ENCODE measurements around the gene VWA2.

The VWA2 gene

GRCh38 chr10:114233482-114233881 is 5.6 kb upstream of the VWA2 start:
- no peaks in the 10 kb centered on the region for H3K36me3 ChIP-seq (replicated peaks in 1 of 2; ENCODE audit: control insufficient read depth in 2 of 2, insufficient read depth in 2 of 2, low read length in 2 of 2)
- no peak for DNase-seq (ENCODE audit: low spot score)
- no peaks in the 10 kb centered on the region for H3K79me1 ChIP-seq (ENCODE audit: low read depth, low read length)
- H4K8ac ChIP-seq (ENCODE audit: low read depth, low read length), result no peak overlapping the region
- no peak overlapping the region for H2AK5ac ChIP-seq (ENCODE audit: low read depth, low read length)
- H2BK5ac ChIP-seq (ENCODE audit: low read length), result no peak overlapping the region
- no peak overlapping the region for H3K4ac ChIP-seq (ENCODE audit: low read length)
- no CpG with 5 or more reads among the region's 6 CpGs for WGBS, 2 donors (ENCODE audit: extremely low coverage in 2 of 2, insufficient read length in 2 of 2, insufficient replicate concordance in 1 of 2)
- H3K27me3 ChIP-seq (ENCODE audit: control insufficient read depth in 3 of 3, insufficient read depth in 3 of 3, low read depth in 1 of 3, low read length in 3 of 3), result peaks cover 0 to 57% (median 2%) of the 10 kb centered on the region in 3 experiments
- no peak overlapping the region for H2BK15ac ChIP-seq (ENCODE audit: low read length)
- H2AFZ ChIP-seq (ENCODE audit: low read length), result no peak overlapping the region
- no peaks in the 10 kb centered on the region for H3K4me1 ChIP-seq (ENCODE audit: control insufficient read depth in 2 of 2, insufficient read depth in 1 of 2, low read depth in 1 of 2, low read length in 2 of 2)
- no peaks in the 10 kb centered on the region for H3K9me3 ChIP-seq (replicated peaks in 1 of 2; ENCODE audit: control insufficient read depth in 2 of 2, insufficient read depth in 1 of 2, low read depth in 1 of 2, low read length in 2 of 2)
- H3K23ac ChIP-seq (ENCODE audit: low read depth, low read length, poor library complexity), result no peak overlapping the region
- no peak overlapping the region for H3K4me3 ChIP-seq (ENCODE audit: low read length in 2 of 2)
- H3K18ac ChIP-seq (ENCODE audit: low read length), result no peak overlapping the region
- no peak overlapping the region for H2BK120ac ChIP-seq (ENCODE audit: low read depth, low read length)
- H3K9ac ChIP-seq (ENCODE audit: low read depth, low read length, poor library complexity), result no peak overlapping the region
- no peak overlapping the region for H3K14ac ChIP-seq (ENCODE audit: low read length)
- H3K4me2 ChIP-seq (ENCODE audit: insufficient read depth, low read length, poor library complexity, severe bottlenecking), result no peak overlapping the region
- H4K91ac ChIP-seq (ENCODE audit: low read depth, low read length, poor library complexity), result no peak overlapping the region
- H2BK12ac ChIP-seq (ENCODE audit: low read length), result no peak overlapping the region
- H3K27ac ChIP-seq (replicated peaks; ENCODE audit: low read length), result no peak overlapping the region

- no peak overlapping the region for H3K4ac ChIP-seq (ENCODE audit: low read length)
- H4K91ac ChIP-seq (ENCODE audit: low read depth, low read length, poor library complexity), result no peak overlapping the region
- no peak overlapping the region for H2BK12ac ChIP-seq (ENCODE audit: low read length)
- no peak overlapping the region for H3K4me3 ChIP-seq (ENCODE audit: low read length in 2 of 2)
- peaks cover 0 to 64% (median 6%) of the 10 kb centered on the region in 3 experiments for H3K27me3 ChIP-seq (ENCODE audit: control insufficient read depth in 3 of 3, insufficient read depth in 3 of 3, low read depth in 1 of 3, low read length in 3 of 3)
- H3K36me3 ChIP-seq (replicated peaks in 1 of 2; ENCODE audit: control insufficient read depth in 2 of 2, insufficient read depth in 2 of 2, low read length in 2 of 2), result no peaks in the 10 kb centered on the region
- H2BK5ac ChIP-seq (ENCODE audit: low read length), result no peak overlapping the region
- no peaks in the 10 kb centered on the region for H3K4me1 ChIP-seq (ENCODE audit: control insufficient read depth in 2 of 2, insufficient read depth in 1 of 2, low read depth in 1 of 2, low read length in 2 of 2)
- no peak overlapping the region for H2BK15ac ChIP-seq (ENCODE audit: low read length)
- no peaks in the 10 kb centered on the region for H3K79me1 ChIP-seq (ENCODE audit: low read depth, low read length)
- no peak overlapping the region for H3K23ac ChIP-seq (ENCODE audit: low read depth, low read length, poor library complexity)
- no peaks in the 10 kb centered on the region for H3K9me3 ChIP-seq (replicated peaks in 1 of 2; ENCODE audit: control insufficient read depth in 2 of 2, insufficient read depth in 1 of 2, low read depth in 1 of 2, low read length in 2 of 2)
- no peak overlapping the region for H3K4me2 ChIP-seq (ENCODE audit: insufficient read depth, low read length, poor library complexity, severe bottlenecking)
- H2AFZ ChIP-seq (ENCODE audit: low read length), result no peak overlapping the region
- no peak overlapping the region for H4K8ac ChIP-seq (ENCODE audit: low read depth, low read length)
- H3K14ac ChIP-seq (ENCODE audit: low read length), result no peak overlapping the region
- no peak for DNase-seq (ENCODE audit: low spot score)
- no peak overlapping the region for H2BK120ac ChIP-seq (ENCODE audit: low read depth, low read length)
- no peak overlapping the region for H3K27ac ChIP-seq (replicated peaks; ENCODE audit: low read length)
- H3K9ac ChIP-seq (ENCODE audit: low read depth, low read length, poor library complexity), result no peak overlapping the region
- H3K18ac ChIP-seq (ENCODE audit: low read length), result no peak overlapping the region
- H2AK5ac ChIP-seq (ENCODE audit: low read depth, low read length), result no peak overlapping the region
Measured at GRCh38 chr10:114234132-114234531, 4.9 kb upstream of the VWA2 start.

GRCh38 chr10:114239994-114240345 is 916 bp downstream of the VWA2 start:
- Histone ChIP-seq H3K4ac (ENCODE audit: low read length) (no peak overlapping the region), H3K14ac (ENCODE audit: low read length) (no peak overlapping the region), H3K27ac (replicated peaks; ENCODE audit: low read length) (no peak overlapping the region), H2AFZ (ENCODE audit: low read length) (no peak overlapping the region), H2AK5ac (ENCODE audit: low read depth, low read length) (no peak overlapping the region), H3K18ac (ENCODE audit: low read length) (peak overlapping the region; percentile 50), H3K36me3 (replicated peaks in 1 of 2; ENCODE audit: control insufficient read depth in 2 of 2, insufficient read depth in 2 of 2, low read length in 2 of 2) (no peaks in the 10 kb centered on the region), H2BK15ac (ENCODE audit: low read length) (no peak overlapping the region), H3K9me3 (replicated peaks in 1 of 2; ENCODE audit: control insufficient read depth in 2 of 2, insufficient read depth in 1 of 2, low read depth in 1 of 2, low read length in 2 of 2) (peaks cover 0 to 2% of the 10 kb centered on the region in 2 donors), H3K79me1 (ENCODE audit: low read depth, low read length) (no peaks in the 10 kb centered on the region), H2BK120ac (ENCODE audit: low read depth, low read length) (no peak overlapping the region), H4K91ac (ENCODE audit: low read depth, low read length, poor library complexity) (no peak overlapping the region), H3K4me1 (ENCODE audit: control insufficient read depth in 2 of 2, insufficient read depth in 1 of 2, low read depth in 1 of 2, low read length in 2 of 2) (peaks cover 4 to 6% of the 10 kb centered on the region in 2 donors), H3K9ac (ENCODE audit: low read depth, low read length, poor library complexity) (peak overlapping the region; percentile 9), H3K23ac (ENCODE audit: low read depth, low read length, poor library complexity) (no peak overlapping the region), H3K4me3 (ENCODE audit: low read length in 2 of 2) (peak overlapping the region in 1 of 2 donors; percentile 78), H3K4me2 (ENCODE audit: insufficient read depth, low read length, poor library complexity, severe bottlenecking) (peak overlapping the region; percentile 78), H2BK5ac (ENCODE audit: low read length) (no peak overlapping the region), H3K27me3 (ENCODE audit: control insufficient read depth in 3 of 3, insufficient read depth in 3 of 3, low read depth in 1 of 3, low read length in 3 of 3) (peaks cover 2 to 91% (median 24%) of the 10 kb centered on the region in 3 experiments), H4K8ac (ENCODE audit: low read depth, low read length) (no peak overlapping the region), H2BK12ac (ENCODE audit: low read length) (no peak overlapping the region)
- no CpG with 5 or more reads among the region's 11 CpGs for WGBS, 2 donors (ENCODE audit: extremely low coverage in 2 of 2, insufficient read length in 2 of 2, insufficient replicate concordance in 1 of 2)
- no peak for DNase-seq (ENCODE audit: low spot score)

- no peaks in the 10 kb centered on the region for H3K36me3 ChIP-seq (replicated peaks in 1 of 2; ENCODE audit: control insufficient read depth in 2 of 2, insufficient read depth in 2 of 2, low read length in 2 of 2)
- H2BK120ac ChIP-seq (ENCODE audit: low read depth, low read length), result no peak overlapping the region
- H3K18ac ChIP-seq (ENCODE audit: low read length), result no peak overlapping the region
- H2BK15ac ChIP-seq (ENCODE audit: low read length), result no peak overlapping the region
- H4K91ac ChIP-seq (ENCODE audit: low read depth, low read length, poor library complexity), result no peak overlapping the region
- no peak overlapping the region for H4K8ac ChIP-seq (ENCODE audit: low read depth, low read length)
- peaks cover 2 to 93% (median 24%) of the 10 kb centered on the region in 3 experiments for H3K27me3 ChIP-seq (ENCODE audit: control insufficient read depth in 3 of 3, insufficient read depth in 3 of 3, low read depth in 1 of 3, low read length in 3 of 3)
- no peak overlapping the region for H3K23ac ChIP-seq (ENCODE audit: low read depth, low read length, poor library complexity)
- H3K14ac ChIP-seq (ENCODE audit: low read length), result peak overlapping the region; percentile 85
- no peak overlapping the region for H2BK5ac ChIP-seq (ENCODE audit: low read length)
- peaks cover 0 to 2% of the 10 kb centered on the region in 2 donors for H3K9me3 ChIP-seq (replicated peaks in 1 of 2; ENCODE audit: control insufficient read depth in 2 of 2, insufficient read depth in 1 of 2, low read depth in 1 of 2, low read length in 2 of 2)
- no peak overlapping the region for H2BK12ac ChIP-seq (ENCODE audit: low read length)
- H2AFZ ChIP-seq (ENCODE audit: low read length), result no peak overlapping the region
- H3K4me1 ChIP-seq (ENCODE audit: control insufficient read depth in 2 of 2, insufficient read depth in 1 of 2, low read depth in 1 of 2, low read length in 2 of 2), result peaks cover 6 to 8% of the 10 kb centered on the region in 2 donors
- no peak for DNase-seq (ENCODE audit: low spot score)
- H3K27ac ChIP-seq (replicated peaks; ENCODE audit: low read length), result no peak overlapping the region
- H3K4me3 ChIP-seq (ENCODE audit: low read length in 2 of 2), result peak overlapping the region in 1 of 2 donors; percentile 34
- no peak overlapping the region for H3K9ac ChIP-seq (ENCODE audit: low read depth, low read length, poor library complexity)
- no peaks in the 10 kb centered on the region for H3K79me1 ChIP-seq (ENCODE audit: low read depth, low read length)
- H3K4ac ChIP-seq (ENCODE audit: low read length), result no peak overlapping the region
- no CpG with 5 or more reads among the region's 9 CpGs for WGBS, 2 donors (ENCODE audit: extremely low coverage in 2 of 2, insufficient read length in 2 of 2, insufficient replicate concordance in 1 of 2)
- no peak overlapping the region for H3K4me2 ChIP-seq (ENCODE audit: insufficient read depth, low read length, poor library complexity, severe bottlenecking)
- no peak overlapping the region for H2AK5ac ChIP-seq (ENCODE audit: low read depth, low read length)
Measured at GRCh38 chr10:114242235-114242634, 3.2 kb downstream of the VWA2 start.
